Measurements from ENCODE around the gene VPS33A.

DNA sequence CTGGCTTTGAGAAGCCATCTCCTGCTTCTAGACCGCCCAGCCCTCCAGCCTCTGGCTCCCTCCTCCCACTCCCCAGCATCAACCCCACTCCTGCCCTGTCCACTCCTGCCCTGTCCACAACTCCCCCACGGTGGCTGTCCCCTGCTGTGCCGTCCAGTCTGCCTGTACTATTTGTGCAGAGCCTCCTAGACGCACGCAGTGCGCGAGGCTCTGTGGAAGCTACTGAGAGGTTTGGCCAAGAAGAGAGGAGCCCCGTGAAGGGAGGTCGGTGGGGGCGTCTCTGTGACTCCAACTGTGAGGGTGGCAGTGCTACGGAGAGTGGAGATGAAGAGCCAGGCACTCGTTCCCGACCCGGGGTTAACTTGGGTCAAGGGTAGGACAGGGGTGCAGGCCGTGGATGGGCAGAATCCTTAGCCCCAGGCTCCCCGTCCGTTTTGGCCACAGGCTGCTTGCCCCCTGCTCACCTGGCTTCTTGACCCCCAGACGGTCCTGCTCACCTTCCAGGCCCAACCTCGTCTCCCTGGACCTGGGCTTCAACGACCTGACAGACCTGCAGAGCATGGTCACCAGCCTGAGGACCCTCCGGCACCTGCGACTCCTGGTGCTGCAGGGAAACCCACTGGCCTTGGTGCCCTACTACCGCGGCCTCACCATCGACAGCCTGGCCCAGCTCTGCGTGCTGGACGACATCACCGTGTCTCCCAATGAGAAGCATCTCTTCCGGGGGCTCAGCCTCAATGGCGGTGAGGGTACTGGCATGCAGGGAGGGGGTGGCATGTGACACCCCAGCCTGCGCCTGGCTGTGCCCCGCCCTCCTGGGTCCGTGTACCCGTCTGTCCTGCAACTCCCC lies 76.4 kb downstream of the VPS33A start:
- TF ChIP-seq, protein P1, sequence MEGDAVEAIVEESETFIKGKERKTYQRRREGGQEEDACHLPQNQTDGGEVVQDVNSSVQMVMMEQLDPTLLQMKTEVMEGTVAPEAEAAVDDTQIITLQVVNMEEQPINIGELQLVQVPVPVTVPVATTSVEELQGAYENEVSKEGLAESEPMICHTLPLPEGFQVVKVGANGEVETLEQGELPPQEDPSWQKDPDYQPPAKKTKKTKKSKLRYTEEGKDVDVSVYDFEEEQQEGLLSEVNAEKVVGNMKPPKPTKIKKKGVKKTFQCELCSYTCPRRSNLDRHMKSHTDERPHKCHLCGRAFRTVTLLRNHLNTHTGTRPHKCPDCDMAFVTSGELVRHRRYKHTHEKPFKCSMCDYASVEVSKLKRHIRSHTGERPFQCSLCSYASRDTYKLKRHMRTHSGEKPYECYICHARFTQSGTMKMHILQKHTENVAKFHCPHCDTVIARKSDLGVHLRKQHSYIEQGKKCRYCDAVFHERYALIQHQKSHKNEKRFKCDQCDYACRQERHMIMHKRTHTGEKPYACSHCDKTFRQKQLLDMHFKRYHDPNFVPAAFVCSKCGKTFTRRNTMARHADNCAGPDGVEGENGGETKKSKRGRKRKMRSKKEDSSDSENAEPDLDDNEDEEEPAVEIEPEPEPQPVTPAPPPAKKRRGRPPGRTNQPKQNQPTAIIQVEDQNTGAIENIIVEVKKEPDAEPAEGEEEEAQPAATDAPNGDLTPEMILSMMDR (IDR thresholded peaks at IDR 0.05; ENCODE audit: poor library complexity), result no peak
- TF ChIP-seq EZH2phosphoT487 (IDR thresholded peaks at IDR 0.05; ENCODE audit: low read depth, severe bottlenecking, unreplicated experiment), result no peak
- no peak for TF ChIP-seq EZH2 (IDR thresholded peaks at IDR 0.05; ENCODE audit: borderline replicate concordance)

Data from hepatocyte (in vitro differentiated cells).